GM18907 (cell line): ENCODE results near the gene RAB31.

Source experiments
- ATAC-seq: cut with Tn5 transposase; IDR thresholded peaks from one replicate; pipeline ENCODE4 v1.9.1; 2021; ENCODE audit warnings: mild to moderate bottlenecking, moderate library complexity; ENCODE audit not compliant: unreplicated experiment

RAB31 gene

GRCh38 chr18:9910071-9910470, 202.0 kb downstream of the RAB31 start:
- no peak for ATAC-seq

- no peak for ATAC-seq
Observed at GRCh38 chr18:9910661-9911060, 202.6 kb downstream of the RAB31 start.

- ATAC-seq, result no peak
Observed at GRCh38 chr18:9911226-9911625, 203.1 kb downstream of the RAB31 start.
